ENCODE data around the gene F2.
"Not testable (repeated sequence)": the region's sequence is repeated elsewhere in the genome, so short reads cannot be mapped to it uniquely, and the experiment has no call there.

The F2 gene

GRCh38 chr11:46719048-46719542 is at the start of gene F2:
TSS of gene F2 (plus strand) at chr11:46719213. CDS start at chr11:46719236, 23 bp downstream.
- no peak for DNase-seq (ENCODE audit: low read depth)

GRCh38 chr11:46669711-46670139 is 49.3 kb upstream of the F2 start:
- DNase-seq (ENCODE audit: low read depth), result no peak

- DNase-seq (ENCODE audit: low read depth), result not testable (repeated sequence)
Measured at GRCh38 chr11:46670521-46670920, 48.5 kb upstream of the F2 start.

GRCh38 chr11:46671958-46672315 is 47.1 kb upstream of the F2 start:
- DNase-seq (ENCODE audit: low read depth), result no peak

GRCh38 chr11:46672381-46672839 is 46.6 kb upstream of the F2 start:
- no peak for DNase-seq (ENCODE audit: low read depth)

- DNase-seq (ENCODE audit: low read depth), result no peak
Measured at GRCh38 chr11:46673713-46674462, 45.1 kb upstream of the F2 start.

- no peak for DNase-seq (ENCODE audit: low read depth)
Measured at GRCh38 chr11:46674463-46675287, 44.3 kb upstream of the F2 start.

GRCh38 chr11:46675288-46675851 is 43.6 kb upstream of the F2 start:
- DNase-seq (ENCODE audit: low read depth), result peak; percentile 47

GRCh38 chr11:46675949-46676348 is 43.1 kb upstream of the F2 start:
- DNase-seq (ENCODE audit: low read depth), result no peak

- DNase-seq (ENCODE audit: low read depth), result no peak
Measured at GRCh38 chr11:46676436-46677158, 42.4 kb upstream of the F2 start.

GRCh38 chr11:46677169-46677568 is 41.8 kb upstream of the F2 start:
- no peak for DNase-seq (ENCODE audit: low read depth)

- no peak for DNase-seq (ENCODE audit: low read depth)
Measured at GRCh38 chr11:46677991-46678740, 40.8 kb upstream of the F2 start.

- no peak for DNase-seq (ENCODE audit: low read depth)
Measured at GRCh38 chr11:46678741-46679130, 40.3 kb upstream of the F2 start.

- DNase-seq (ENCODE audit: low read depth), result no peak
Measured at GRCh38 chr11:46679241-46680163, 39.5 kb upstream of the F2 start.

- no peak for DNase-seq (ENCODE audit: low read depth)
Measured at GRCh38 chr11:46680164-46680760, 38.8 kb upstream of the F2 start.

GRCh38 chr11:46680815-46681214 is 38.2 kb upstream of the F2 start:
- no peak for DNase-seq (ENCODE audit: low read depth)

GRCh38 chr11:46681814-46682213 is 37.2 kb upstream of the F2 start:
- no peak for DNase-seq (ENCODE audit: low read depth)

GRCh38 chr11:46682773-46683752 is 36.0 kb upstream of the F2 start:
- DNase-seq (ENCODE audit: low read depth), result no peak

- DNase-seq (ENCODE audit: low read depth), result no peak
Measured at GRCh38 chr11:46684367-46684766, 34.6 kb upstream of the F2 start.
